H1 (cell line): ENCODE measurements around the gene ART5.

Experiments
- CREB1 ChIP-seq: IDR thresholded peaks from 2 replicates; pipeline ENCODE4 v1.6.1; 2012; ENCODE audit warnings: inconsistent platforms
- CTCF ChIP-seq, 3 experiments: IDR thresholded peaks; 1 replicate in 2 of 3; 2 replicates in 1 of 3; pipeline versions ENCODE4 v1.5.1 to v1.6.1; 2011; ENCODE audit warnings: low read length in 3 of 3, mild to moderate bottlenecking in 3 of 3, inconsistent platforms in 2 of 3, low read depth in 1 of 3, moderate library complexity in 1 of 3; ENCODE audit not compliant: insufficient read depth in 1 of 3; ENCODE audit errors: control extremely low read depth in 1 of 3
- EP300 ChIP-seq, 2 experiments: IDR thresholded peaks; 1 replicate in 1 of 2; 2 replicates in 1 of 2; pipeline ENCODE4 v1.6.1; 2011 to 2012; ENCODE audit warnings: low read depth in 2 of 2, low read length in 2 of 2, mild to moderate bottlenecking in 2 of 2, borderline replicate concordance in 1 of 2, inconsistent platforms in 1 of 2, moderate library complexity in 1 of 2
- EZH2 ChIP-seq: fragments of 200-600 bp; sonication (generic); IDR thresholded peaks from 2 replicates; pipeline ENCODE4 v1.7.1; 2012; ENCODE audit warnings: low read depth, mild to moderate bottlenecking, moderate library complexity, low read length, inconsistent platforms; ENCODE audit not compliant: severe bottlenecking
- JUN ChIP-seq: IDR thresholded peaks from 2 replicates; pipeline ENCODE4 v1.6.1; 2011; ENCODE audit warnings: low read depth, mild to moderate bottlenecking, improper control_type of control experiment, low read length
- MAFK ChIP-seq: IDR thresholded peaks from 2 replicates; pipeline ENCODE4 v1.6.1; 2012; ENCODE audit warnings: low read depth, mild to moderate bottlenecking, improper control_type of control experiment, low read length
- POLR2A ChIP-seq, 2 experiments: IDR thresholded peaks; 1 replicate in 1 of 2; 2 replicates in 1 of 2; pipeline ENCODE4 v1.6.1; 2011; ENCODE audit warnings: low read depth in 2 of 2, low read length in 2 of 2, mild to moderate bottlenecking in 2 of 2; ENCODE audit errors: control extremely low read depth in 1 of 2
- POLR2AphosphoS5 ChIP-seq: IDR thresholded peaks from 2 replicates; pipeline ENCODE4 v1.6.1; 2011; ENCODE audit warnings: low read depth, low read length
- RAD21 ChIP-seq, 2 experiments: IDR thresholded peaks in 1 of 2; conservative IDR thresholded peaks in 1 of 2; 2 replicates each; pipeline ENCODE4 v1.6.1; 2011; ENCODE audit warnings: low read depth in 2 of 2, low read length in 2 of 2, improper control_type of control experiment in 1 of 2, inconsistent platforms in 1 of 2, mild to moderate bottlenecking in 1 of 2, moderate library complexity in 1 of 2
- RBBP5 ChIP-seq: IDR thresholded peaks from 2 replicates; pipeline ENCODE4 v1.7.1; 2012; ENCODE audit warnings: low read depth, mild to moderate bottlenecking, inconsistent platforms, low read length, moderate library complexity, borderline replicate concordance
- RNF2 ChIP-seq: fragments of 200-900, 300-1000 bp; sonication (generic); IDR thresholded peaks from 2 replicates; pipeline ENCODE4 v1.7.1; 2016; ENCODE audit warnings: borderline replicate concordance, low read depth, mild to moderate bottlenecking, antibody characterized with exemption, low read length; ENCODE audit not compliant: poor library complexity, severe bottlenecking; ENCODE audit errors: missing control alignments
- TAF1 ChIP-seq: IDR thresholded peaks from 2 replicates; pipeline ENCODE4 v1.6.1; 2011; ENCODE audit warnings: mild to moderate bottlenecking, low read depth, low read length
- YY1 ChIP-seq: IDR thresholded peaks from 2 replicates; pipeline ENCODE4 v1.6.1; 2011; ENCODE audit warnings: low read depth, mild to moderate bottlenecking, low read length
- ZNF274 ChIP-seq: IDR thresholded peaks from 2 replicates; pipeline ENCODE4 v1.7.0; 2012; ENCODE audit warnings: low read length, borderline replicate concordance; ENCODE audit errors: extremely low read depth

GRCh38 chr11:3644817-3645235 lies 3.0 kb upstream of the ART5 start, which contains the start of gene ART1:
- TF ChIP-seq JUN (no peak), CTCF (IDR thresholded peaks at IDR 0.05; ENCODE audit: control extremely low read depth in 1 of 3, insufficient read depth in 1 of 3, low read depth in 1 of 3, low read length in 3 of 3) (no peak), POLR2AphosphoS5 (no peak), RBBP5 (no peak), RAD21 (IDR thresholded peaks at IDR 0.05 in 1 of 2, conservative IDR thresholded peaks at IDR 0.05 in 1 of 2; ENCODE audit: low read depth in 2 of 2, low read length in 2 of 2) (no peak), POLR2A (IDR thresholded peaks at IDR 0.05; ENCODE audit: control extremely low read depth in 1 of 2, low read depth in 2 of 2, low read length in 2 of 2) (no peak), ZNF274 (no peak), CREB1 (no peak), YY1 (no peak), TAF1 (no peak), RNF2 (no peak), EP300 (IDR thresholded peaks at IDR 0.05; ENCODE audit: borderline replicate concordance in 1 of 2, low read depth in 2 of 2, low read length in 2 of 2) (no peak), MAFK (no peak), EZH2 (no peak)
